Posterior vena cava (tissue), 2 donors: ENCODE results near the gene RASGRF2. TPM values are rescaled to one million over a fixed set of nuclear protein-coding genes. Genes with fewer than 3 reads are reported as not detected.
"Not testable (repeated sequence)": the region's sequence is repeated elsewhere in the genome, so short reads cannot be mapped to it uniquely, and the experiment has no call there.

Experiments
- DNase-seq: peaks from one replicate; pipeline ENCODE4 v3.0.0-alpha.2; 2020; ENCODE audit warnings: low spot score
- intact Hi-C, 2 donors: fragments of 100-400 bp; cut with DNase I; formaldehyde crosslinking; loops; one replicate each; pipeline versions ENCODE4 v1.14.1 to v1.14.2; 2022 to 2023
- total RNA-seq, 2 donors: library from RNA; stranded (reverse); fragmentation: NEBNext Ultra II Directional; extraction: Animal tissue kit (Norgen Biotek cat#: 25700); gene quantifications; one replicate each; pipeline ENCODE4 v1.2.1, GENCODE V29; 2021
- donor health status: DM: yes; HTN: yes; CAD: no.
- donor health status: DM: yes; HTN: yes; CAD: no.

The RASGRF2 gene
- total RNA-seq, 2 donors from 2014 or later: 5.1 to 6.8 TPM

DNA sequence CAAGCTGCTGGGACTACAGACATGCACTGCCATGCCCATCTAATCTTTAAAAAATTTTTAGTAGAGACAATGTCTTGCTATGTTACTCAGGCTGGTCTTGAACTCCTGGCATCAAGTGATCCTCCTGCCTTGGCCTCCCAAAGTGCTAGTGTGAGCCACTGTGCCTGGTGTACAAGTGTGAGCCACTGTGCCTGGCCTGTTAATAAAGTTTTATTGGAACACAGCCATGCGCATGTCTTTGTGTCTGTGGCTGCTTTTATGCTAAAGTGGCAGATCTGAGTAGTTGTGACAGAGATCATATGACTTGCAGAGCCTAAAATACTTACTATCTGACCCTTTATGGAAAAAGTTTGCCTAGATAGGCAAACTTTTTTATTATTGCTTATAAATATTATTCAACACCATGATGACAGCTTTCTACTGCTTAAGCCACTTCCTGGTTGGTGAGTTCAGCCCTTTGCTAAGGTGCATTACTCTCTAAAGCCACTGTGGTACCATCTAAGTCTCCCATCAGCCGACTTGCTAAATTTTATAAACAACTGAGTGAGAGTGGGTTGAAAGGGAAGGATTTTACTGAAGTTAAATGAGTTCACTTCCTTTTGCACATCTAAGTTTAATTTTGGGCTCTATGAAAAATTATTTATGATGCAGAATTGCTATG is 133.5 kb downstream of the RASGRF2 start:
- DNase-seq: no peak
- intact Hi-C loops: no loop called here

DNA sequence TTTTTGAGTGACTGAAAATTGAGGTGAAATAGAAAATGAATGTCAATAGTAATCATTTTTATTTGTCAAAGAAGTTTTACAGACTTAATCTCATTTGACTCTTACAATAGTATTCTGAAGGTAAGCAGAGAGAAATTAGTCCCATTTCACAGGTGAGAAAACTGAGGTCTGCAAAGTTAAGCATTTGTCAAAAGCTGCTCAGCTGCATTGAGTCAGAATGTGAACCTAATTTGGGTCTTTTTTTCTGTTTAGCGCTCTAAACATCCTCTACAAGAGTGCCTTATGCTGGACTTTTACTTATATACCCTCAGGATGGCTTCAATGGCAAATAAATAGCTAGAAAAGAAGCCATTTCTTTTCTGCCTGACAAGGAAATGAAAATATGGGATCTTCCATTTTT is 135.7 kb downstream of the RASGRF2 start:
- intact Hi-C loops: no loop called here
- no peak for DNase-seq

DNA sequence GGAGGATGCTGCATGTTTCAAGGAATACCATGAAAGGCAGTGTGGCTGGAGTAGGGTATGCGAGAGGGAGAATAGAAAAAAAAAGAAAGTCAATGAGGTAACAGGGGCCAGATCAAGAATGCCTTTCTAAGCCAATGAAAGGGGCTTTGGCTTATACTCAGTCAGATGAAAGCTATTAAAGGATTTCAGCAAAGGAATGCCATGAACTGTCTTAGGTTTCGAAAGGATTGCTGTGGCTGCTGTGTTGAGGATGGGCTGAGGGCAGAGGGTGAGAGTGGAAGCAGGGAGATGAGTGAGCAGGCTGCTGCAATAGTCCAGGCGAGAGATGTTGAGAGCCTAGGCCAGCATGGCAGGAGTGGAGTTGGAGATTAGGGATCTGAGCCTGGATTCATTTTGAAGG is 137.6 kb downstream of the RASGRF2 start:
- no peak for DNase-seq

DNA sequence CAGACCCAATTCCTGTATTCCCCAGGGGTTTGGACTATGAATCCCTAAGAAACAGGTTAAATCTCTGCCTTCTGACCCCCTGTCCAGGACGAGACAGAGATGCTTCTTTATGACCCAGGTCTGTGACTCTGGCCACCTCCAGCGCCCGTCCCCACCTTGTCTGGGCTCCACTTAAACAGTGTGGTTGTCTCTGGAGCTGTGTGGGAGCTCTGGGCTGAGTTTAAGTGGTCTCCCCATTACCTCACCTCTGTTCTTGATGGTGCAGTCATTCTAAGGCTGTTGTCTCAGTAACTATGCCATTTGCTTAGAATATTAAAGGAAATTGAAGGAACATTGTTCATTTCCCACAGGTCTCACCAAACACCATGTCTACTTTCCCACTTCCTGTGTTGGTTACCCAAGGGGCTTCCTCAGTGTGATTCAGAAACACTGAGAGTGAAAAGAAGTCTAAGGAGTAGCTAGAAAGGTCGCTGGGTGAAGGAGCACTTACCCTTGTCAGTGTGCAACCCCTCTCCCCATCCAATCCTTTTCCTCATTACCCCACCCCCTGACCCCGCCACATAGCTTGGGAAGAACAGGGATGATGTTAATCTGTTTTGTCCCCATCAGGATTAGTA is 145.2 kb downstream of the RASGRF2 start:
- DNase-seq: no peak
- intact Hi-C loops: no loop called here

More for the DNA sequence above, 137.6 kb downstream of the RASGRF2 start:
- intact Hi-C loops: no loop called here

DNA sequence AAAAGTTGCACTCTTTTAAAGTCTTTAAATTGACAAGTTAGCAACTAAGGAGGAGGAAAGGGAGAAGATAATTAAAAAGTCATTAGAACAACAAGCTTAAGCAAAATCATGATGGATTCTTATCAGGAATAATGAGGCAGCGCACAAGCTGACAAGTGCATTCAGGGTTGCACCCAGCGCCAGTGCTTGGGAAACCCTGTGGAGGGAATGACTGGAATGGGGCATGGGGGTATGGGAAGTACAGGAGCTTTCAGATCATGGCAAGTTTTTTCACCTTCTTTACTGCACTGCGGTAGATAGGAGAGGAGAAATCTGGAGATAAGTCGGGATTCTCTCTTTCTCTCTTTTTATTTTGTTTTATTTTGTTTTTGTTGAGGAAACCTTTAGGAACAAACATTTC is 155.1 kb downstream of the RASGRF2 start:
- intact Hi-C loops: no loop called here
- DNase-seq: no peak

DNA sequence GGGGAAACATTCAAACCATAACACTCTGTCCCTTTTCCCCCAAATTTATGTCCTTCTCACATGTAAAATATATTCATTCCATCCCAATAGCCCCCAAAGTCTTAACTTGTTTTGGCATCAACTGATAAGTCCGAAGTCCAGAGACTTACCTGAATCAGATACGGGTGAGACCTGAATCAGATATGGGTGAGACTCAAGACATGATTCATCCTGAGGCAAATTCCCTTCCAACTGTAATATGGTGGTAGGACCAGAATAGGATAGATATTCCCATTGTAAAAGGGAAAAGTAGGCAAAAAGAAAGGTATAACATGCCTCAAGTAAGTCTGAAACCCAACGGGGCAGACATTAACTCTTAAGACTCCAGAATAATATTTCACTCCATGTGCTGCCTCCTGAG is 157.4 kb downstream of the RASGRF2 start:
- no peak for DNase-seq
- intact Hi-C loops: no loop called here

DNA sequence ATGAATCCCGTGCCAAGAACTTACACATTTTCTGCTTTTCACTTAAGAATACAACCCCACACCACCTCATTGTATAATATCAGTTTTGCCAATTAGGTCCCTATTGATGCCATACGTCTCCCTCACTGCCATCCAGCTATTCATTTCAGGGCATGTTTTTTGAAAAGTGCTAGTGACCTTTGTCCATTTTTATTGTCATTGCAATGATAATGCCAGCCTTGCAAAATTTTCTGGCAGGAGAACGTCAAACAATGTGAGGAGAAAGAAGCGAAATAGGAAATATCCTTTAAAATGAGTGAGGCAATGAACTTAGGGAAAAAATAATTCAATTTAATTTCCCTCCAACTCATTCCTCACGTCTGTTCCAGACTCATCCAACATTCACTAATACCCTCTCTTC is 161.1 kb downstream of the RASGRF2 start:
- intact Hi-C loops: no loop called here

DNA sequence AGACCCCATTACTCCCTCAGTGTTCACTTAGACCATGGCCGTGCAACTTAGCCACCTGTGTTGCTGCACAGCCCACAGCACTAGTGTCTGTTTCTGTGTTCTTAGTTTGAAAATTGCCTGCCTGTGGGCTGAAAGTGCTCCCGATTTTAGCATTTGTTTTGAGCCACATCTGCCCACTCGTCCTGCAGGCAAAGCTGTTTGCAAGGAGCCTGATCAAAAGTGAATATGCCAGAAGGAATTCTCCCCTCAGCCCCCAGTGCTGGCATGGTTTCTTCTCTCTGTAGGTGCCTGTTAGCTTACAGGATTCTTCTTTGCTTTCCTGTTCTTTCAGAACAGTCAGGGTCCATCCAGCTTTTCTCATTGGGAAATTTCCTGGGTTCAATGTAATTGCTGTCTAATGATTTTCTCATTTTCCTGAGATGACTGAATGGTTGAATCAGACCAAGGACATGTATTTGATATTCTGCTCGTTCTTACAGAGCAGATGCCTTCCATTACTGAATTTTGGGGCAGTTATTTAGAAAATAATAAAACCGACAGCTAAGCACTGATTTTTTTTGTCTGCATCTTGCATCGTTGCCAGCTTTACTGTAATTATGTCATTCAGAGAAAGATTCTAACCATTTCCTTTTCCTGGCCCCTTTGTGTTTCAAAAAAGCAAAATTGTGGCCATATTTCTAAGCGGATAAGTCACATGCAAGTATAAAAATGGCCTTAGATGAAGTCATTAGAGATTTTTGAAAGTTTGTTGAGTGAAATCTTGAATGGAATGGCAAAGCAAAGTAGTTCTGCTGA is 161.9 kb downstream of the RASGRF2 start:
- no peak for DNase-seq
- intact Hi-C loops: no loop called here

More for the DNA sequence above, 161.1 kb downstream of the RASGRF2 start:
- DNase-seq: no peak

DNA sequence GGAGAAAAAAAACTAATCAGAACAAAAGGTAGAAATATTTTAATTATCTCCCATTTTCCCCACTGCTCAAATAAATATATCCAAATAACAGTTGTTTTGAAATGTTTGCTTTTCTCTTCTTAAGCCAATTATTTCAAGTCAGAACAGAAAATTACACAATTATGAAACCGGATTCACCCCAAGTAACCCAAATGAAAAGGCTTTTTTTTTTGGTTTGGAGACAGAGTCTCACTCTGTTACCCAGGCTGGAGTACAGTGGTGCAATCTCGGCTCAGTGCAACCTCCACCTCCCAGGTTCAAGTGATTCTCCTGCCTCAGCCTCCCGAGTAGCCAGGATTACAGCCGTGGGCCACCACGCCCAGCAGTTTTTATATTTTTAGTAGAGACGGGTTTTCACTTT is 164.5 kb downstream of the RASGRF2 start:
- DNase-seq, intact Hi-C loops: not testable (repeated sequence)

DNA sequence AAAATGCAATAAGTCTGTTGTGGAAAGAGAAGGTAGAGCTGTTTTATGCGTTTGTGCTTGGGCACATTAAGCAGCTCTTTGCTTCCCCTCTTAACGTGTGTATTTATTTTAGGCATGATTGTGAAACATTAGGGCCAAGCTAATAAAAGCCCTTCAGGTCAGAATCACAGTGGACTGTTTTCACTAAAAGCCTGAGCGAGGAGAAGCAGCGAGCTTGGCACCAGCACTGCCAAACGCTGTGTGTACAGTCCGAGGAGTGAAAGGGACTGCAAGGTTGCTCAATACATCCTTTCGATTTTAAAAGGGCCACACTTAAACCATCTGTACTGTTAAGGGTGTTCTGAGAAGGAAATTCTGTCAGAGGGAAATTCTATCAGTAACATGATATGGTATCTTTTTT is 165.8 kb downstream of the RASGRF2 start:
- DNase-seq: no peak
- intact Hi-C loops: no loop called here

DNA sequence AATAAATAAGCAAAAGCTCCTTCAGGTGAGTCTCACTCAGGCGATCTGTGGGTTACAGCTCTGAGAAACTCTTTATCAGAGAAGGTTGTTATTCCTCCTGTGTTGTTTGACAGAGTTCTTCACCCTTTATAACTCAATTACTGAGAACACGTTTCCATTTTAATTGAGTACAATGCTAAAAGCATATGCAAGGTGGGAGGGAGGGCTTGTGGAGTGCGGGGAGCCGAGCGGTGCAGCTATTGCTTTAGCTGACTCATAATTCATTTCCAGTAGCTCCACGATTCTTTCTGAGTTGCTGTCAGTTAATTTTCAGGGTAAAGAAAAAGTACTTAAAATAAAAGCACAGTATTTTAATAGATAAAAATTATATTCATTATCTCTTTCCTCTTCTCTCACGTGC is 168.3 kb downstream of the RASGRF2 start:
- intact Hi-C loops: no loop called here

DNA sequence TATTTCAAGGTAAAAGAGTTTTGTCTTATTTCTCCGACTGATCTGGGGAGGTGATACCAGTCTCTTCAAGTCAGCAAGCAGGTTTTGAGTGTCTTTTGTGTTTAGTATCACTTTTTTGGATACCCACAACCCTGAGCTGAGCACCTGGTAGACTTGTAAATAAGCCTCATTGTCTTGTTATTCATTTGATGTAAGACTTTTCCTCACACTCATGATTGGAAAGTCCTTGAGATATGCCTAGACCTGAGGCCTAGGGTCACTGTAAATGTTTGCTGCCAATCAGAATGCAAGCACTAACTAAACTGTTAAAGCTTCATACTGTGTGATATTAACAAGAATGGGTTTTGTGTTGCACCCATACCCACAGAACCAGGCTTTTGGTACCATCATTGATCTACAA is 172.2 kb downstream of the RASGRF2 start:
- DNase-seq: no peak
- intact Hi-C loops: no loop called here

More for the DNA sequence above, 168.3 kb downstream of the RASGRF2 start:
- no peak for DNase-seq

DNA sequence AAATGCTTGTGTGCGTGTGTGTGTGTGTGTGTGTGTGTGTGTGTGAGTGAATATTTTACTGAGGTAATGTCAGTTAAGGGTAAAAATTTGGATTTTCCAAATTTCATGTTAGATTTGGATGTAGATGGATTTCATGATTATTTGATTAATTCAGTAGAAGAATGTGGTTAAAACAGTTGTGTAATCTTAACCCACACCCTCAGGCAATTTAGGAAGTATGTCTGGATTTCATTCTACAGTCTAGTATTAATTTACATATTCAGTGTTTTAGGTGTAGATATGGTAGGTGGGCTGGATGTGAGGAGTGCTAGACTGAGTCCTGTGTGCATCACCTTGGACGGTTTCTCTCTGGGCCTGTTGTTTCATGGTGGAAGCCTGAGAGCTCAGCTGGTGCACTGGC is 173.9 kb downstream of the RASGRF2 start:
- DNase-seq: no peak

DNA sequence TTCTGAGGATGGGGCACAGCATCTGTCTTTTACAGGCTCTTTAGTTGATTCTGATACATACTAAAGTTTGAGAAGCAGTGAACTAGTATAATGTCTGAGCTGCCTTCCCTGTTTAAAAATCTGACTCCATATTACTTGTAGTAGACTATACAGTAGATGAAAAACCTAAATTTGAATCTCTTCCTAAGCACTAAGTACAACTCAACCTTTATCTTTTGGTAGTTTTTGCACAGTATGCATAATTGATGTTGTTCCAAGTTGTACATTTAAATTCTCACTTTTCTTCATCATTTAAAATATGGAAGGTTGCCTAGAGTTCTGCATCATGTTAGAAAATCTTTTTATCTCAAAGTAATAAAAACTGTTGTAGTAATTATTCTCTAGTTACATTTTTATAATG is 174.4 kb downstream of the RASGRF2 start:
- intact Hi-C loops: no loop called here
- no peak for DNase-seq

More for the DNA sequence above, 173.9 kb downstream of the RASGRF2 start:
- intact Hi-C loops: no loop called here

DNA sequence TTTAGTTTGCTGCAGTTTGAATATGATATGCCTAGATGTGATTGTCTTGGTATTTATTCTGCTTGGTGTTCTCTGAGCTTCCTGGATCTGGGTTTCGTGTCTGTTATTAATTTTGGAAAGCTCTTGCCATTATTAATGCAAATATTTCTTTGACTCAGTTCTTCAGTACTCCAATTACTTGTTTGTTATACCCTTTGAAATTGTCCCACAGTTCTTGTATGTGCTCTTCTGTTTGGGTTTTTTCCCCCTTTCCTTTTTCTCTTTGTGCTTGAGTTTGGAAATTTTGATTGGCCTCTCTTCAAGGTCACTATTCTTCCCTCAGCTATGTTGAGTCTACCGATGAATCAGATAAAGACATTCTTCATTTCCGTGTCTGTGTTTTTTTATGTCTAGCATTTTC is 176.4 kb downstream of the RASGRF2 start:
- intact Hi-C loops: no loop called here
- no peak for DNase-seq

DNA sequence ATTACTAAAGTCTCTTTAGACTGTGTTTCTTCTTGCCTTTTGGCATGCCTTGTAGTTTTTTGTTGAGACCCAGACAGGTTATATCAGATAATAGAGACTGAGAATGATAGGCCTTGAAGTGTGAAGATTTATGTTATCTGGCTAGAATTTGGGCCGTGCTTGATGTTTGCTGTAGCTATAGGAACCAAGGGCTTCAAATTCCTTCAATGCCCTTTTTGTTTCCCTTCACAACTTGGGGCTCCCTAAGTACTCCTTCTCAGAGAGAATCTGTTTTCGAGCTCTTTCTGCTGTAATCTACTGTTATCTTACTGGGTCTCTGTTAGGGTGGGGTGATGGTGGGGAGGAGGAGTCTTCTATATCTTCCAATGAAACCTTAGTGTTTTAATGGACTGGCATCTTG is 177.7 kb downstream of the RASGRF2 start:
- DNase-seq: no peak
- intact Hi-C loops: no loop called here

DNA sequence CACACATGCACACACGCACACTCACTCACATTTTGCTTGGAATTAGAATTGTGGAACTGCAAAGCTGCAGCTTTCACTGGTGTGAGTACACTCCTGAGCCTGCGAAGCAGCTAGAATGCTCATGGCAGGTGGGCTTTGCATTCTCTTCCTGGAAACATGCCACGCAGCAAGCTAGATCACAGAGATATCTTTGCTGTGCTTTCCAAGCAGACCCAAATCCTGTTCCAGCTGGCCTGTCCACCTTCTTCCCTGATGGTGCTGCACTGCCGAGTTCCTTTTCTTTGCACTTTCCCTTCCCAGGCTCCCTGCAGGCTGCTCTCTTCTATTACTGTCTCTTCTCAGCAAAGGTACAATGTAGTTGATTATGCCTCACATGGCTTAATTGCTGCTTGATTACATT is 180.3 kb downstream of the RASGRF2 start:
- DNase-seq: no peak
- intact Hi-C loops: no loop called here

DNA sequence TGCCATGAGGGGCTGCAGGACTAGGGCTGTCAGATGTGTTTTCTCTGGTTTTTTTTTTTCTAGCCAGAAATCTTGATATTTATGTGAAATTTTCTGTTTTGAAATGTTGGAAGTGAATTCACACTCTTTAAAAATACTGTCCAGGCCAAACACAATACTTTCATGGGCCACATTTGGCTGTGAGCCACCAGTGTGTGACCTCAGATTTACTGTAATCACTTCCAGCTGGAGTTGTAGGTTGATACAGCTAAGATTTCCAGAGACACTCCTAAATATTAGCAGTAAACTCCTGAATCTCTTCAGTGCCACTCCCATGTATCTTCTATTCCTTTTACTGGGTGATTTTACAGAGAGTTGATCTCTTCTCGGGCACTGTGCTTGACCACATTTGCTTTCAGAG is 180.8 kb downstream of the RASGRF2 start:
- intact Hi-C loops: no loop called here
- no peak for DNase-seq

DNA sequence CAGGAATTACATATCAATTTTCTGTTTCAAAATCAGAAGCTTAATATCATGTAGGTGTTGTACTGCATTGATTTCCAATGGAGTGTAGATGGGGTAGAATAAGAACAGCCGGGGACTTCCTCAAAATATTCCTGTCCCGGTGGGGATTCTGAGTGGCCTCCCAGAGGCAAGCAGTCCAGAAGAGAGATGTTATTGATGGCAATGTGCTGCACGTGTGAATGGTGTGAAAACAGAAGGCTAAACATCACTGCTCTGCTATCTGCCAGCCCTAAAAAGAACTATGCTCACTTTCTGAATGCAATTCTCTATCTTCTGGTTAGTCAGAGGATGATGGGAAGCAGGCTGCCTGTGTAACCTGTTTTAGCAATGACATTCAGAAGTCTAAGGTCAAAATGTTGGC is 181.9 kb downstream of the RASGRF2 start:
- no peak for DNase-seq
- intact Hi-C loops: no loop called here

DNA sequence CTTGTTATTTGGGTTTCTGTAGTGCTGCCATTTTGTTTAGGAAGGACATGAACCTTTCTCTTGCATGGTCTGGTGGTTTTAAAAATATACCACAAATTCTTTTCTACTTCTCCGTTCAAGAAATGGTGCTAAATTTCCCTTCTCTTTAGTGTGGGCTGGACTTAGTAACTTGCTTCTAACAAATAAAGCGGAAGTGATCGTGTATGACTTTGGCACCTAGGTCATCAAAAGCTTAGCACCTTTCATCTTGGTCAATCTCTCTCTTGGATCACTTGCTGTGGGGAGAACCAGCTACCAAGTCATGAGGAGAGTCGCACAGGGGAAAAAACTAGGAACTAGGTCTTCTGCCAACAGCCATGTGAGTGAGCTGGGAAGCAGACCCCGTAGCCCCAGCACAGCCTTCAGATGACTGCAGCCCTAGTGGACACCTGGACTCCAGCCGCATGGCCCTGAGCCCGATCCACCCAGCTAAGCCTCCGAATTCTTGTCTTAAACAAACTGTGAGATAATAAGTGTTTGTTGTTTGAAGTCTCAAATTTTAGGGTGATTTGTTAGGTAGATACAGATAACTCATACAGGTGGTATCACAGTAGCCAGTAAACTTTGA is 185.3 kb downstream of the RASGRF2 start:
- intact Hi-C loops: no loop called here

More for the DNA sequence above, 185.3 kb downstream of the RASGRF2 start:
- no peak for DNase-seq
